ENCODE data around the gene C7orf57.
A peak's percentile ranks its signal among the peaks of the same experiment; 100 is the strongest.

C7orf57 gene

DNA sequence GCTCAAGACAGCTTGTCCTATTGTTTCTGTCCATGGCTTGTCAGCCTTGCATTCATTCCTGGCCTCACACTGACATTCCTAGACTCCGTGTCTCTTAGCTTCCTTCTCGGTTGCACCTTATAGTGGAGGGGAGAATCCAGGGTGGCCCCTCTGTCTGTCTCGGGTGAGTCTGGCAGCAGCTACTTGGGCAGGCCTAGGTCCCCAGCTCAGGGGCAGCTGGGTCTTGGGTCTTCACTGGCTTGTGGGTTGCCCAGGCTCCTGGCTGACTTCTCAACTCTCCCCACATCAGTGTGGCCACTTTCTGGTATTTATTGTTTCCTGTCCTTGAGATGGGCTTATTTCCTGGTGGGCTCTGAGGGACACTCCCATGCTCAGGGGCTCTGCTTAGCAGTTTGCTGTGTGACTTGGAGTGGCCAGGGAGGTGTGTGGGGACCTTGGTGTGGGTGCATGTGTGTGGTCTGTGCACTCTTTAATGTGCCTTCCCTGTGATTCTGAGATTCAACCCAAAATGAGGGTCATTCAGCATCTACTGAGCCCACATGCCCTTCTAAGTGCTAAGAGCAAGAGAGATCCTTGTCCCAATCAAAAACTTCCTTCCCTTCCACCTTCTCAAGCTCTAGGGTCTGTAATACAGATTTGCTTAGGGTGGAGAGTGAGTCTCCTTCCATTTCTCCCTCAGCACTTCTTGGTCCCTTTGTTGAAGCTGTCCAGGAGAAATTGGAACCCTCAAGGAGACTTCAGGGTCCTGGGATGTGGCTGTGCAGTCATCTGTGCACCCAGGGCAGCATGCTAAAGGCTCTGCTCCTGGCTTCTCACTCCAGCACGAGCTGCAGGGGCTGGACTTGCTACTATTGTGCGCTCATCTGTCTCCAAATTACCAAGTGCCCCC lies 73.9 kb downstream of the C7orf57 start:
- no peak overlapping the region for H3K4me3 ChIP-seq (replicated peaks; ENCODE audit: low read depth, low read length)
- no peak for TF ChIP-seq CTCF (IDR thresholded peaks at IDR 0.05; ENCODE audit: insufficient read depth, low read length, poor library complexity, severe bottlenecking)
- no peaks in the 10 kb centered on the region for H3K27me3 ChIP-seq (replicated peaks; ENCODE audit: control insufficient read depth, insufficient read depth, low read length)
- no peak for DNase-seq (ENCODE audit: extremely low read depth, insufficient read length)
- peaks cover 1% of the 10 kb centered on the region; the same call in 1 of the 2 replicates for H3K36me3 ChIP-seq (ENCODE audit: control insufficient read depth, insufficient read depth, low read length)

GRCh38 chr7:48109848-48110663 lies 74.7 kb downstream of the C7orf57 start:
- DNase-seq (ENCODE audit: extremely low read depth, insufficient read length): peak; percentile 48
- TF ChIP-seq CTCF (IDR thresholded peaks at IDR 0.05; ENCODE audit: insufficient read depth, low read length, poor library complexity, severe bottlenecking): peak; percentile 98
- Histone ChIP-seq H3K27me3 (replicated peaks; ENCODE audit: control insufficient read depth, insufficient read depth, low read length) (no peaks in the 10 kb centered on the region), H3K4me3 (replicated peaks; ENCODE audit: low read depth, low read length) (no peak overlapping the region), H3K36me3 (ENCODE audit: control insufficient read depth, insufficient read depth, low read length) (peaks cover 1% of the 10 kb centered on the region; the same call in 1 of the 2 replicates)

GRCh38 chr7:48110868-48111267 lies 75.5 kb downstream of the C7orf57 start:
- no peak for TF ChIP-seq CTCF (IDR thresholded peaks at IDR 0.05; ENCODE audit: insufficient read depth, low read length, poor library complexity, severe bottlenecking)

More at GRCh38 chr7:48110868-48111267, 75.5 kb downstream of the C7orf57 start:
- Histone ChIP-seq H3K27me3 (replicated peaks; ENCODE audit: control insufficient read depth, insufficient read depth, low read length) (no peaks in the 10 kb centered on the region), H3K36me3 (ENCODE audit: control insufficient read depth, insufficient read depth, low read length) (peaks cover 1% of the 10 kb centered on the region; the same call in 1 of the 2 replicates), H3K4me3 (replicated peaks; ENCODE audit: low read depth, low read length) (no peak overlapping the region)
- DNase-seq (ENCODE audit: extremely low read depth, insufficient read length): no peak
